Erythroblast (primary cell): Measurements from ENCODE around the gene TNRC6B.
"Not testable (repeated sequence)": the region's sequence is repeated elsewhere in the genome, so short reads cannot be mapped to it uniquely, and the experiment has no call there.

Source experiments
- DNase-seq, 2 experiments: peaks; one replicate each; lab custom pipeline; 2025; lab: John Stamatoyannopoulos, UW
- GATA1 ChIP-seq: IDR thresholded peaks from 2 replicates; pipeline ENCODE4 v1.6.1; 2011; ENCODE audit warnings: low read depth, mild to moderate bottlenecking, control low read depth, low read length, moderate library complexity
- POLR2A ChIP-seq: IDR thresholded peaks from 2 replicates; pipeline ENCODE4 v1.6.1; 2011; ENCODE audit warnings: mild to moderate bottlenecking, low read length

TNRC6B gene

GRCh38 chr22:40213478-40213877, 35.8 kb downstream of the TNRC6B start:
- TF ChIP-seq POLR2A (no peak), GATA1 (no peak)
- DNase-seq: no peak

- DNase-seq: no peak
- TF ChIP-seq POLR2A: no peak
- TF ChIP-seq GATA1: no peak
These were observed 37.5 kb downstream of the TNRC6B start for GRCh38 chr22:40215266-40215665.

- TF ChIP-seq GATA1: no peak
- DNase-seq: no peak
These were observed 38.5 kb downstream of the TNRC6B start for GRCh38 chr22:40216041-40216756.

- no peak for TF ChIP-seq GATA1
- no peak for TF ChIP-seq POLR2A
- DNase-seq: no peak
These were observed 40.4 kb downstream of the TNRC6B start for GRCh38 chr22:40218152-40218551.

DNA sequence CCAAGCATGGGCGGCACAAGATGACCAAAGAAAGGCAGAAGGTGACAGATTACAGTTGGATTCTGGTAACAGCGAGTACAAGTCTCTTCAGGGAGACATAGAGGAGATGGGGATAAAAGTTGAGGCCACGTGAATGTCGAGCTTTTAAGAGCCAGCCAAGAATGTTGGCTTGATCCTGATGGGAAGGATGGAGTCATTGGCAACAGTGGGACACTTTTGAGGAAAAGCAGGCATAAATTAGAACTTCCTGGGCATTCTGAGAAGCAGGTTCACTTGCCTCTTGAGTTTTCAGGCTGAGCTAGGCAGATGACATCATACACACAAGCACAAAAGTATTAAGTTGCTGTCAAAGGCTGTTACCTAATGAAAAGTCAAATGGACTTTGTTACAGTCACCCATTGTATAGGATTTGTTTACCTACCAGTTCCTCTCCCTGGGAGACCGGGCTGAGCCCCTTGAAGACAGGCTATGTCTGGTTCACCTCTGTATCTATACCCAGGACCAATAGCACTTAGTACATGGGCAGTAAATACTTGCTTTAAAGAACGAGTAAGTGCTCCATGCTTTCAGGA, 41.1 kb downstream of the TNRC6B start:
- no peak for TF ChIP-seq GATA1
- no peak for TF ChIP-seq POLR2A

GRCh38 chr22:40220316-40221054, 42.8 kb downstream of the TNRC6B start:
- no peak for DNase-seq
- TF ChIP-seq GATA1: no peak
- TF ChIP-seq POLR2A: no peak

More for the DNA sequence above, 41.1 kb downstream of the TNRC6B start:
- no peak for DNase-seq

- DNase-seq: no peak
- TF ChIP-seq GATA1 (no peak), POLR2A (no peak)
These were observed 43.3 kb downstream of the TNRC6B start for GRCh38 chr22:40221055-40221414.

DNA sequence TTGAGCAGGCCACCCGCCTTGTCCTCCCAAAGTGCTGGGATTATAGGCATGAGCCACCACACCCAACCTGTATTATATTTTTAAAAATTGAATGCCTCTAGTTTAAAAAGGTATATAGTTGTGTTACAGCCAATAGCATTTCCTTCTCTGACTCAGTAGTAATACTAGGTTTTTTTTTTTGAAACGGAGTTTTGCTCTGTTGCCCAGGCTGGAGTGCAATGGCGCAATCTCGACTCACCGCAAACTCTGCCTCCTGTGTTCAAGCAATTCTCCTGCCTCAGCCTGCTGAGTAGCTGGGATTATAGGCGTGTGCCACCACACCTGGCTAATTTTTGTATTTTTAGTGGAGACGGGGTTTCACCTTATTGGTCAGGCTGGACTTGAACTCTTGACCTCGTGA, 45.3 kb downstream of the TNRC6B start:
- not testable (repeated sequence) for DNase-seq

DNA sequence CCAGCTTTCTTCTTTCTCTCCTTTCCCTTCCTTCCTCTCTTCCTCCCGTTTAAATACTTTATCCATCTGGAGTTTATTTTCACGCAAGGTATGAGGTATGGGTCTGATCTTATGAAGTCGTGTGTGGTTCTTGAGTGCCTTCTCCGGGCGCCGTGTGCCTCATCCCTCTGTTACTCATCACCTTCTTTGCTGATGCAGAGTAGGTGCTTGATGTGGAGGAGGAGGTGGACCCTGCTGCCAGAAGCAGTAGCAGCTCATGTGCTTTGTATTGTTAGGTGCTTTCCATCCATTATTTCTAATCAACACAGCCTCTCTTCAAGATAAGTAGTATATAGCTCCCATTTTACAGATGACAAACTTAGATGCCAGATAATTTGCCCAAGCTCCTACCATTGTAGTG, 47.0 kb downstream of the TNRC6B start:
- no peak for TF ChIP-seq POLR2A
- no peak for TF ChIP-seq GATA1
- DNase-seq: no peak

DNA sequence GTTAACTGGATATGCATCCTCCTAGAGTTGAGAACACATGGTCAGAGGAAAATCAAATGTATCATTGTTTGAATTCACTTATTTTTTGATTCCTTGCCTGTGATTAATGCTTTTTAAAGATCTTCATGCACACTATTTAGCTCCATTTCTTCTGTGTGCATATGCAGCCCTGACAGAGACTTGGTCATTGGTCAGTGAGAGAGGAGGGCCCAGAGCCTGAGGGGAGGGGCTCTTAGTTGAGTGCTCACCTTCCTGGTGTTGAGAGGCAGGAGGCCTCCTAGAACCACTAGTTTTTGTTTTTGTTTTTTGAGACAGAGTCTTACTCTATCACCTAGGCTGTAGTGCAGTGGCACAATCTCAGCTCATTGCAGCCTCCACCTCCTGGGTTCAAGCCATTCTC, 48.9 kb downstream of the TNRC6B start:
- no peak for DNase-seq
- TF ChIP-seq POLR2A: no peak
- TF ChIP-seq GATA1: no peak

DNA sequence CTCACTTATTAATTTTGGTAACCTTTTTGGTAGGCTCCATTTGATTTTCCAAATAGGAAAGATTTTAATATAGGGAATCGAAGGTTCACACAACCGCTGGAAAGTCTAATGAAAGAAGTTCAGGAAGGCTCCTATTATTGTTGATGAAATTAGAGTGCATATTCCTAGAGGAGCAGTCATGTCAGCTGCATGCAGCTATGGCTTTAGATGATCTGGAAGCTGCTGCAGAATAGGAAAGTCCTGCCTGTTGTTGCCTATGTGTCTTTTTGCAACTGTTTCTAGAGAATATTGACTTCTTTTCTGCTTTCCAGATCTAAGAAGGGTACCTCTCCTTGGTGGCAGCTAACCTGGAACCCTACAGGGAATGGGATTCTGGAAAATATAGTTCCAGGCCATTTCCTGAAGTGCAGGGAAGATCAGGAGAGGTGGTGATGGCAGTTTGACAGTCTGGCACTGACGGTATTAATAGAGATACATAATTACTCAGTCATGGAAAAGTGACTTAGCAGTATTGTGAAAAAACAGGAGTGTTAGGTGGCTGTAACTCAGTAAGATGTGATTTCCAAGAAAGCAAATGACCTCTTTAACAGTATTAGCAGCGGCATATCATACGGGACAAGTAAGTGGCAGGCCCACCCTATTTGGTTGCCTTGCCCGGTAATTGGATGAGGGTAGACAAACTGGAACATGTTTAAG, 54.0 kb downstream of the TNRC6B start:
- DNase-seq: no peak
- TF ChIP-seq POLR2A (no peak), GATA1 (no peak)

DNA sequence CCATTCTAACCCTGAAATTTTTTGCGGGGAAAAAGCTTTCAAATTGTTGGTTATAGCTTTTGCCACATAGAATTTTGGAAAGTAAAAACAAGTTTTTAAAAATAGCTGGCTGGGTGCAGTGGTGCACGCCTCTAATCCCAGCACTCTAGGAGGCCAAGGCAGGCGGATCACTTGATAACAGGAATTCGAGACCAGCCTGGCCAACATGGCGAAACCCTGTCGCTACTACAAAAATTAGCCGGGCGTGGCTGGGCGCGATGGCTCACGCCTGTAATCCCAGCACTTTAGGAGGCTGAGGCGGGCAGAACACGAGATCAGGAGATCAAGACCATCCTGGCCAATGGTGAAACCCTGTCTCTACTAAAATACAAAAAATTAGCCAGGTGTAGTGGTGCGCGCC, 54.9 kb downstream of the TNRC6B start:
- DNase-seq: no peak
- TF ChIP-seq GATA1 (no peak), POLR2A (no peak)

DNA sequence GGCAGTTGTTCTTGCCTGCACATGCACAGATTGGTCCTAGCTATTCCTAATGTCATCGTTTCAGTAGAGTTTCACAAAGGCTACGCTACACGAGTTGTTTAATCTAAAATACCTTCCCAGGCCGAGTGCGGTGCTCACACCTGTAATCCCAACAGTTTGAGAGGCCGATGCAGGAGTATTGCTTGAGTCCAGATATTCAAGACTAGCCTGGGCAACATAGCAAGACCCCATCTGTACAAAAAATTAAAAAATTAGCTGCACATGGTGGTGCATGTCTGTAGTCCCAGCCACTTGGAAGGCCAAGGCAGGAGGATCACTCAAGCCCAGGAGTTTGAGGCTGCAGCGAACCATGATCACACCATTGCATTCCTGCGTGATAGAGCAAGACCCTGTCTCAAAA, 56.2 kb downstream of the TNRC6B start:
- TF ChIP-seq GATA1 (no peak), POLR2A (no peak)
- DNase-seq: no peak

DNA sequence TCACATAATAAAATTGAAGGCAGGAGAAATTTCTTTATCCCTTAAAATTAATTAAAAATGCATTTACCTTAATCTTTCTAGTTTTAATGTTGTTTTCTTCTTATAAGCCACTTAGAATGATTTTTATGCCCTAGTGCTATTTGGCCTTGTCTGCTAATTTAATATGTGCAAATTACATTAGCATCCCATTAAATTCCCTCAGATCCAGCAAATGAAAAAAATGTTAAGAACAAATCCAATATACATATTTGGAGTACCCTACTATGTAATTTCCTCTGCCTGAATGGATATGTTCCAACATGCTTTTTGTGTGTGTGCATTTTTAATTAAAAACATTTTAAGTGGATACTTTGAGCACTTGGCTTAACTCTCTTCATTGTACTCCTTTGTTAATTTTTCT, 56.9 kb downstream of the TNRC6B start:
- DNase-seq: no peak
- TF ChIP-seq GATA1: no peak
- TF ChIP-seq POLR2A: no peak

GRCh38 chr22:40235308-40235707, 57.6 kb downstream of the TNRC6B start:
- DNase-seq: no peak
- TF ChIP-seq POLR2A (no peak), GATA1 (no peak)
